Prostate gland (tissue), 2 donors: ENCODE data around the gene SIPA1. TPM values are rescaled to one million over a fixed set of nuclear protein-coding genes. Genes with fewer than 3 reads are reported as not detected.

Experiments used
- DNase-seq: peaks from one replicate; pipeline ENCODE4 v3.0.0-alpha.2; 2019; ENCODE audit warnings: low spot score
- H3K27ac ChIP-seq, 2 donors: fragments of 200-600 bp; sonication (generic); 2 replicates each; pipeline ENCODE4 v1.5.1; 2017 to 2019
- H3K27me3 ChIP-seq: fragments of 200-600 bp; sonication (generic); replicated peaks from 2 replicates; pipeline ENCODE4 v1.5.1; 2019; ENCODE audit not compliant: insufficient read depth
- H3K36me3 ChIP-seq, 2 donors: fragments of 200-600 bp; sonication (generic); 1 replicate in 1 of 2; 2 replicates in 1 of 2; pipeline versions ENCODE4 v1.5.1 to v1.8.1; 2017 to 2019
- H3K4me1 ChIP-seq: fragments of 200-600 bp; sonication (generic); replicated peaks from 2 replicates; pipeline ENCODE4 v1.5.1; 2019
- H3K4me3 ChIP-seq, 2 donors: fragments of 200-600 bp; sonication (generic); 2 replicates each; pipeline ENCODE4 v1.5.1; 2017 to 2019
- H3K9me3 ChIP-seq: fragments of 200-600 bp; sonication (generic); 2 replicates; pipeline ENCODE4 v1.5.1; 2017
- POLR2A ChIP-seq: fragments of 450-650 bp; IDR thresholded peaks from one replicate; pipeline ENCODE4 v1.6.1; 2016; ENCODE audit warnings: antibody characterized with exemption, mild to moderate bottlenecking
- POLR2AphosphoS5 ChIP-seq: sonication (generic); formaldehyde crosslinking; IDR thresholded peaks from one replicate; pipeline ENCODE4 v1.6.1; 2017; ENCODE audit warnings: antibody characterized with exemption
- WGBS: methylation state at CpG from one replicate; pipeline ENCODE4 v1.1.5; 2018; 5-methylcytosine and 5-hydroxymethylcytosine counted together
- intact Hi-C: fragments of 100-400 bp; cut with DNase I; formaldehyde crosslinking; loops from one replicate; pipeline ENCODE4 v1.14.2; 2022
- total RNA-seq, 2 donors: library from RNA; depleted of rRNA; stranded (reverse); fragments of >200 nt; gene quantifications; one replicate each; pipeline ENCODE4 v1.1.0, GENCODE V29; 2016
- TF ChIP-seq, protein P1 (sequence below), 4 experiments: fragments of 200-600 bp in 2 of 4; fragments of 450-650 bp in 2 of 4; sonication (generic) in 2 of 4; IDR thresholded peaks; 1 replicate in 3 of 4; 2 replicates in 1 of 4; pipeline ENCODE4 v1.5.1; 2016 to 2019; ENCODE audit warnings: antibody characterized with exemption in 4 of 4, mild to moderate bottlenecking in 2 of 4, moderate library complexity in 2 of 4

Gene SIPA1
- total RNA-seq, 2 donors from 2014 or later = 38.2 to 45.2 TPM

DNA sequence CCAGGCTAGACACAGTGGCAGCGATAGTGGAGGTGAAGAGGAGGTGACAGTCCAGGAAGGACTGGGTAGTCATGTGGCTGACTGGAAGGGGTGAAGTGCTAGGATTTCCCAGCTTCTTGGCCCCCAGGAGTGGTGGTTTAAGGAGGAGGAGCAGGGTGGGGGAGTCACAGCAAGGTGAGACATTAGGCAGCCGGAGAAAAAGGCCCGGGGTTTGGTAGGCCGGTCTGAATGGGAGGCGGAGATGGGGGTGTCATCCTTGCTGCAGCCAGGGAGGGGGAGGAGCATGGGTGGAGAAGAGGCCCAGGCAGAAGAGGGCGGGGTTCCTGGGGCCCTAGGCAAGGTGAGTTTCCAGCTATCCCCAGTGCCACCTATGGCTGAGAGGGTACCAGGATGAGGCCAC lies 6.1 kb downstream of the SIPA1 start:
- DNase-seq = no peak
- Histone ChIP-seq H3K4me1 (no peaks in the 10 kb centered on the region), H3K9me3 (no peaks in the 10 kb centered on the region), H3K36me3 (no peaks in the 10 kb centered on the region), H3K27ac (no peak overlapping the region), H3K4me3 (no peak overlapping the region), H3K27me3 (no peaks in the 10 kb centered on the region)
- WGBS = 32% methylated on average over 6 of the region's 6 CpGs
- intact Hi-C loops = no loop called here
- TF ChIP-seq, protein P1, sequence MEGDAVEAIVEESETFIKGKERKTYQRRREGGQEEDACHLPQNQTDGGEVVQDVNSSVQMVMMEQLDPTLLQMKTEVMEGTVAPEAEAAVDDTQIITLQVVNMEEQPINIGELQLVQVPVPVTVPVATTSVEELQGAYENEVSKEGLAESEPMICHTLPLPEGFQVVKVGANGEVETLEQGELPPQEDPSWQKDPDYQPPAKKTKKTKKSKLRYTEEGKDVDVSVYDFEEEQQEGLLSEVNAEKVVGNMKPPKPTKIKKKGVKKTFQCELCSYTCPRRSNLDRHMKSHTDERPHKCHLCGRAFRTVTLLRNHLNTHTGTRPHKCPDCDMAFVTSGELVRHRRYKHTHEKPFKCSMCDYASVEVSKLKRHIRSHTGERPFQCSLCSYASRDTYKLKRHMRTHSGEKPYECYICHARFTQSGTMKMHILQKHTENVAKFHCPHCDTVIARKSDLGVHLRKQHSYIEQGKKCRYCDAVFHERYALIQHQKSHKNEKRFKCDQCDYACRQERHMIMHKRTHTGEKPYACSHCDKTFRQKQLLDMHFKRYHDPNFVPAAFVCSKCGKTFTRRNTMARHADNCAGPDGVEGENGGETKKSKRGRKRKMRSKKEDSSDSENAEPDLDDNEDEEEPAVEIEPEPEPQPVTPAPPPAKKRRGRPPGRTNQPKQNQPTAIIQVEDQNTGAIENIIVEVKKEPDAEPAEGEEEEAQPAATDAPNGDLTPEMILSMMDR (IDR thresholded peaks at IDR 0.05) = no peak
- TF ChIP-seq POLR2A (no peak), POLR2AphosphoS5 (no peak)

DNA sequence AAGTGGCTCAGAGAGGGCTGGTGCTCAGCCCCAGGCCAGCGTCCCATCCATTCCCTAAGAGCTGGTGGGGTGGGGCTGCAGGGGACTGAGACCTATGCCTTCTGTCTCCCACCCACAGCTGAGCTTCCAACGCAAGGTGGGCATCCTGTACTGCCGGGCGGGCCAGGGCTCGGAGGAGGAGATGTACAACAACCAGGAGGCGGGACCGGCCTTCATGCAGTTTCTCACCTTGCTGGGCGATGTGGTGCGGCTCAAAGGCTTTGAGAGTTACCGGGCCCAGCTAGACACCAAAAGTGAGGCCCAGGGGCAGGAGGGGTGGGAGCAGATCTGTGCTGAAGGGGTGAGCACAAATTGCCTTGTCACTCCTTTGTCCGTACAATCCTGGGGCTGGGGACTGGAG lies 6.9 kb downstream of the SIPA1 start:
- 93% methylated on average over 11 of the region's 11 CpGs for WGBS
- TF ChIP-seq, protein P1 (IDR thresholded peaks at IDR 0.05) = no peak
- TF ChIP-seq POLR2AphosphoS5 (no peak), POLR2A (no peak)
- H3K4me1 ChIP-seq = no peaks in the 10 kb centered on the region
- no peak overlapping the region for H3K4me3 ChIP-seq
- no peaks in the 10 kb centered on the region for H3K36me3 ChIP-seq
- H3K27ac ChIP-seq = no peak overlapping the region
- no peaks in the 10 kb centered on the region for H3K9me3 ChIP-seq
- intact Hi-C loops = no loop called here
- no peaks in the 10 kb centered on the region for H3K27me3 ChIP-seq
- DNase-seq = no peak

DNA sequence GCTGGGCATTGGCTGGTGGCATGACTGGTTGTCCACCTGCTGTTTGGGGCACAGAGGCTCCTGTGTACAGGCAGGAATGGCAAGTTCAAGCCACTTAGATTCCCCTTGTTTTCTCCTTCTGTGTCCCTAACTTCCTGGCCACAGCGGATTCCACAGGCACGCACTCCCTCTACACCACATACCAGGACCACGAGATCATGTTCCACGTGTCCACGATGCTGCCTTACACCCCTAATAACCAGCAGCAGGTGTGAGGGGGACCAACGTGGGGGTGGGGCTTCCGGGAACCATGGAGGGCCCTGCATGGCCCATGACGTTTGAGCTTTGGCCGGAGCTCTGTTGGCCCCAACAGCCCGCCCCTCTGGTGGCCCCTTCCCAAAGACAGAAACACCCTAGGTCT lies 7.8 kb downstream of the SIPA1 start:
- TF ChIP-seq POLR2AphosphoS5 = no peak
- TF ChIP-seq, protein P1 (IDR thresholded peaks at IDR 0.05) = no peak
- no peak for TF ChIP-seq POLR2A
- Histone ChIP-seq H3K36me3 (no peaks in the 10 kb centered on the region), H3K4me3 (no peak overlapping the region), H3K9me3 (no peaks in the 10 kb centered on the region), H3K27ac (no peak overlapping the region), H3K4me1 (peaks cover 1% of the 10 kb centered on the region), H3K27me3 (no peaks in the 10 kb centered on the region)
- intact Hi-C loops = no loop called here
- WGBS = 80% methylated on average over 10 of the region's 10 CpGs
- DNase-seq = no peak

DNA sequence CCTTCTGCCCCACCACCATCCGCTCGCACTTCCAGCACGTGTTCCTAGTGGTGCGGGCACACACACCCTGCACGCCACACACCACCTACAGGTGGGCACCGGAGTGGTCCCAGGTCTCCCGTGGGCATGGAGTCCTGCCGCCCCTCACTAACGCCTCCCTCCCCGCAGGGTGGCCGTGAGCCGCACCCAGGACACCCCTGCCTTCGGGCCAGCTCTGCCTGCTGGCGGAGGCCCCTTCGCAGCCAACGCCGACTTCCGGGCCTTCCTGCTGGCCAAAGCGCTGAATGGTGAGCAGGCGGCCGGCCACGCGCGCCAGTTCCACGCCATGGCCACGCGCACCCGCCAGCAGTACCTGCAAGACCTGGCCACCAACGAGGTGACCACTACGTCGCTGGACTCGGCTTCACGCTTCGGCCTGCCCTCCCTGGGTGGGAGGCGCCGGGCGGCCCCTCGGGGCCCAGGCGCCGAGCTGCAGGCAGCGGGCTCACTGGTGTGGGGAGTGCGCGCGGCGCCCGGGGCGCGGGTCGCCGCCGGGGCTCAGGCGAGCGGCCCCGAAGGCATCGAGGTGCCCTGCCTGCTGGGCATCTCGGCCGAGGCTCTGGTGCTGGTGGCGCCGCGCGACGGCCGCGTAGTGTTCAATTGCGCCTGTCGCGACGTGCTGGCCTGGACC lies 8.5 kb downstream of the SIPA1 start:
- Histone ChIP-seq H3K36me3 (no peaks in the 10 kb centered on the region), H3K4me3 (peak overlapping the region; percentile 41 to 45), H3K27ac (no peak overlapping the region), H3K27me3 (no peaks in the 10 kb centered on the region), H3K9me3 (no peaks in the 10 kb centered on the region), H3K4me1 (peaks cover 8% of the 10 kb centered on the region)
- no peak for DNase-seq
- WGBS = 85% methylated on average over 52 of the region's 68 CpGs
- intact Hi-C loops = no loop called here
- no peak for TF ChIP-seq POLR2AphosphoS5
- TF ChIP-seq, protein P1 (IDR thresholded peaks at IDR 0.05) = no peak
- TF ChIP-seq POLR2A = no peak

DNA sequence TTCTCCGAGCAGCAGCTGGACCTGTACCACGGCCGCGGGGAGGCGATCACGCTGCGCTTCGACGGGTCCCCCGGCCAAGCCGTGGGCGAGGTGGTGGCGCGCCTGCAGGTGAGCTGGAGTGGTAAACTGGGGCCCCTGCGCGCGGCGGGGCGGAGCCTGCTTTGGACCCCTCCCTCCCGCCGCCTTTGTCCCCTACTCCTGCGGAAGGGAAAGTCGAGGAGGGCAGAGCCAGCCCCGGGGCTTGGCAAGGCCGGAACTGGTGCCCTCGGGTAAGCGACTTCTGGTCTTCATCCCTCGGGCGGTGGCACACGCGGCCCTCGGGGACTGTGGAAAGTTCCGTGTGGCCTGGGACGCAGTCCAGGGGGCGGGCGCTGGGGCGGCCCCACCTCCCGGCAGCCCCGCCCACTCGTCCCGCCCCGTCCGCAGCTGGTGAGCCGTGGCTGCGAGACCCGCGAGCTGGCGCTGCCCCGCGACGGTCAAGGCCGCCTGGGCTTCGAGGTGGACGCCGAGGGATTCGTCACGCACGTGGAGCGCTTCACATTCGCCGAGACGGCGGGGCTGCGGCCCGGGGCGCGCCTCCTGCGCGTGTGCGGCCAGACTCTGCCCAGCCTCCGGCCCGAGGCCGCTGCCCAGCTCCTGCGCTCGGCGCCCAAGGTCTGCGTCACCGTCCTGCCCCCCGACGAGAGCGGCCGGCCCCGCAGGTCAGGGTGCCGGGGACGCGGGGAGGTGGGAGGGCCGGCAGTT lies 9.2 kb downstream of the SIPA1 start:
- DNase-seq = peak; percentile 58
- H3K27ac ChIP-seq = peak overlapping the region; percentile 60 to 65
- no peaks in the 10 kb centered on the region for H3K9me3 ChIP-seq
- peak overlapping the region; percentile 41 to 45 for H3K4me3 ChIP-seq
- WGBS = 21% methylated on average over 74 of the region's 87 CpGs
- no peaks in the 10 kb centered on the region for H3K36me3 ChIP-seq
- peaks cover 15% of the 10 kb centered on the region for H3K4me1 ChIP-seq
- TF ChIP-seq, protein P1 (IDR thresholded peaks at IDR 0.05) = peak in 1 of 4 experiments; percentile 8
- TF ChIP-seq POLR2A (peak; percentile 79), POLR2AphosphoS5 (no peak)
- H3K27me3 ChIP-seq = no peaks in the 10 kb centered on the region
- intact Hi-C loops = no loop called here
